GM23248 (cell line): ENCODE results near the gene FLCN.

Source experiments
- EZH2 ChIP-seq: fragments of 200-600 bp; sonication (generic); IDR thresholded peaks from 2 replicates; pipeline ENCODE4 v1.6.1; 2018; ENCODE audit warnings: antibody characterized with exemption, mild to moderate bottlenecking; ENCODE audit not compliant: insufficient read depth, poor library complexity, severe bottlenecking
- EZH2phosphoT487 ChIP-seq: fragments of 200-600 bp; sonication (generic); IDR thresholded peaks from 2 replicates; pipeline ENCODE4 v1.6.1; 2018; ENCODE audit warnings: antibody characterized with exemption, moderate library complexity, mild to moderate bottlenecking, low read depth; ENCODE audit not compliant: insufficient read depth

DNA sequence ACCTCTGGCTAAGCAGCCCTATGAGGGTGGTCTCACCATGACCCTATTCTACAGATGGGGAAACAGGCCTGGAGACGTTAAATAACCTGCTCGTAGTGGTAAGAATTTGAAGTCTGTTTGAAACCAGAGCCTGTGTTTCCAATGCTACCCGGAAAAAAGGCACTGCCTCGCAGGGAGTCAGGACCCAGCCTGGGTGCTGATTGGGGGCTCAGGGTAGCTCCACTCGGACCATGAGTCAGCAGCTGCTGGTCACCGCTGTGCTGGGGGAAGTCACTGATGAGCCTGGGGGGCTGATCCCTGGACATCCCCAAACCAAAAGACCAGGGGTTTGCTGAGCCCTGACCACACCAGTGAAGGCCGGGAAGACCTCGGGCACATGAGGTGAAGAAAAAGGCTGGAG lies 21.4 kb downstream of the FLCN start:
- TF ChIP-seq EZH2phosphoT487 (no peak), EZH2 (no peak)
